BLaER1 (cell line): ENCODE data around the gene MN1.

ENCODE experiments used
- H3K27ac ChIP-seq: shearing (Covaris generic); formaldehyde crosslinking; 2 replicates; pipeline ENCODE4 v1.8.1; 2022
- H3K27me3 ChIP-seq: shearing (Covaris generic); formaldehyde crosslinking; 2 replicates; pipeline ENCODE4 v1.8.1; 2022
- H3K36me3 ChIP-seq: shearing (Covaris generic); formaldehyde crosslinking; 2 replicates; pipeline ENCODE4 v1.8.1; 2022
- H3K4me1 ChIP-seq: shearing (Covaris generic); formaldehyde crosslinking; 2 replicates; pipeline ENCODE4 v1.8.1; 2022
- H3K4me2 ChIP-seq: shearing (Covaris generic); formaldehyde crosslinking; 2 replicates; pipeline ENCODE4 v1.8.1; 2022
- H3K4me3 ChIP-seq: shearing (Covaris generic); formaldehyde crosslinking; 2 replicates; pipeline ENCODE4 v1.8.1; 2022
- H3K9ac ChIP-seq: shearing (Covaris generic); formaldehyde crosslinking; 2 replicates; pipeline ENCODE4 v1.8.1; 2022
- H3K9me3 ChIP-seq: shearing (Covaris generic); formaldehyde crosslinking; 2 replicates; pipeline ENCODE4 v1.8.1; 2022
- H4K20me1 ChIP-seq: shearing (Covaris generic); formaldehyde crosslinking; 2 replicates; pipeline ENCODE4 v1.8.1; 2022
- Cebpa-rat ChIP-seq: shearing (Covaris generic); IDR thresholded peaks from 2 replicates; pipeline ENCODE4 v1.8.1; 2022

MN1 gene

DNA sequence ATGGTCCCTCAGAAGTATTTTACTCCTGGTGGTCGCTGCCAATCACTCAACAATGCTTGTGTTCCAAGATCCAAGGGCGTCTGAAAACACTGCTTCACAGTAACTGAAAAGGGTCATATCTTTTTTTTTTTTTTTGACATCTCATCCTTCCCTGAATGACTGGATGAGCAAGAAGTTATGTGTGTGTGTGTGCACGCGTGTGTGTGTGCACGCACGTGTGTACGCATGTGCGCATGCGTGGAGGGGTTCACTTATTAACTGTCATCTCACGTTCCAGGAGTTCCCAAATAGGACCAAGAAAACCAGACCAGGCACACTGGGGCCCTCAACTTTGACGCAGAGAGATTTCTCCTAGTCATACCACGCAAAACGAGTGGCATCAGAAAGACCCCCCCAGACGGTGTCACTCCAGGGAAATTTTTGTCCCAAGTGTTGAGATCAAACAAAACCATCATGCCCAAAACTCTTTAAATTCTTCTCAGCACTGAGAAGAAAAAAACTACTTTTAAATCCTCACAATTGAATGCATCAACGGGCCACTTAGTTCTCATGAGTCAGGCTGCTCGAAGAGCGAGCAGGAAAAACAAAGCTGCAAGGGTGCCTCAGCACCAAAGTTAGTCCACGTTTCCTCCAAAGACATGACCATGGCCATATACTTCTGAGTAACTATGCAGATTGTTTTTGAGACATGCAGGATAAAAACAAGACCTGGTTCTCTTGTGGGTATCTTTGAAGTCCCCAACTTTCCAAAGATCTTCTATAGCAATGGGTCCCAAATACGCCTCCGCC lies 12.9 kb downstream of the MN1 start:
- no peaks in the 10 kb centered on the region for H3K27me3 ChIP-seq
- H3K9ac ChIP-seq: no peak overlapping the region
- no peak overlapping the region for H3K27ac ChIP-seq
- H3K4me2 ChIP-seq: no peak overlapping the region
- no peak for TF ChIP-seq Cebpa-rat
- H4K20me1 ChIP-seq: peaks cover 28% of the 10 kb centered on the region; the same call in 1 of the 2 replicates
- H3K36me3 ChIP-seq: no peaks in the 10 kb centered on the region
- H3K4me3 ChIP-seq: no peak overlapping the region
- H3K9me3 ChIP-seq: no peaks in the 10 kb centered on the region
- peaks cover 16% of the 10 kb centered on the region for H3K4me1 ChIP-seq

DNA sequence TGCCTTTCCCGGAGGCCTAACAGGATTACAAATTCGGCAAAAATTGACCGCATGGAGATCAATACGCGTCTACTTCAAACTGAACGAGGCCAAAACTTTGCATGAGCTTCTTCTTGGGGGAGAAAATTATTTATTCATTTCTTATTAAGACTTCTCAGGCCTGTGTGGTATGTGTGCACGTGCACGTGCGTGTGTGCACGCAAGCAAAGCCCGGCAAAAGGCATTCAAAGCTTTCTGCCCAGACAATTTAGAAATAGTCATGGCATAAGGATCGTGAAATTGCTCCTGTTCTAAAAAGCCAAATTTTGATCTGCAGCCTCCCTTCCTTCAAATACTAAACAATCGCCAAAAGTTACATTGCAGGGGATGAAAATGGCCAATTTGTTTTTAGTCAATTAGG lies 14.6 kb downstream of the MN1 start:
- Histone ChIP-seq H3K27me3 (no peaks in the 10 kb centered on the region), H3K4me3 (no peak overlapping the region), H3K4me2 (no peak overlapping the region), H4K20me1 (peaks cover 29% of the 10 kb centered on the region; the same call in 1 of the 2 replicates), H3K9ac (no peak overlapping the region), H3K27ac (no peak overlapping the region), H3K9me3 (no peaks in the 10 kb centered on the region), H3K36me3 (no peaks in the 10 kb centered on the region), H3K4me1 (peaks cover 16% of the 10 kb centered on the region)
- TF ChIP-seq Cebpa-rat: no peak

DNA sequence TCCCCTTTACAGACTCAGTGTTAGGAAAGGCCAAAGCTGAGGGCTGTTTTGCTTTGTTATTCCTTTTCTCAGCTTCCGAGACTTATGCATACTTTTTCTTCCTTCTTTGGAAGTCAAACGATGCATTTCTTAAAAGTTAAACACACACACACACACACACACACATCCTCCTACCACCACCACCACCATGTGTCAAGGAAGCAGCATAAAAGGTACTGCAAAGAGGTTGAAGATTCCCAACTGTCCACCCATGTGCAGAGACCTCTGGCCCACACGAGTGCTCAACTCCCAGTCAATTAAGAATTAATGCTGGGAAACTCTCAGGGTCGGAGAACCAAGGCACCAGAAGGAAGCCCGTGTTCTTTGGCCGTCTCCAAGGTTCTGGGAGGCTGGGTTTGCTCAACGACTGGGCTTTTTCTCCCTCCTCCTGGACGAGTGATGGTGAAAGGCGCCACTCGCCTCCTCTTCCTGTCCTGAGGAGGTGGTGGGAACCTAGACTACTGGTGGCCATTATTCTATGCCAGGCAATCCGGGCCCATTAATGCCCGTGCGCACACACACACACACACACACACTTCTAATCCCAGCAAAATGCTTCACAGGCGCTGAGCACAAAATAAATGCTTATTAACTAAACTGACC lies 15.1 kb downstream of the MN1 start:
- H4K20me1 ChIP-seq: peaks cover 29% of the 10 kb centered on the region; the same call in 1 of the 2 replicates
- no peaks in the 10 kb centered on the region for H3K9me3 ChIP-seq
- H3K27ac ChIP-seq: no peak overlapping the region
- TF ChIP-seq Cebpa-rat: no peak
- no peak overlapping the region for H3K4me3 ChIP-seq
- no peaks in the 10 kb centered on the region for H3K27me3 ChIP-seq
- peaks cover 12% of the 10 kb centered on the region for H3K4me1 ChIP-seq
- H3K4me2 ChIP-seq: peak overlapping the region; percentile 7; the same call in 1 of the 2 replicates
- no peak overlapping the region for H3K9ac ChIP-seq
- H3K36me3 ChIP-seq: no peaks in the 10 kb centered on the region

DNA sequence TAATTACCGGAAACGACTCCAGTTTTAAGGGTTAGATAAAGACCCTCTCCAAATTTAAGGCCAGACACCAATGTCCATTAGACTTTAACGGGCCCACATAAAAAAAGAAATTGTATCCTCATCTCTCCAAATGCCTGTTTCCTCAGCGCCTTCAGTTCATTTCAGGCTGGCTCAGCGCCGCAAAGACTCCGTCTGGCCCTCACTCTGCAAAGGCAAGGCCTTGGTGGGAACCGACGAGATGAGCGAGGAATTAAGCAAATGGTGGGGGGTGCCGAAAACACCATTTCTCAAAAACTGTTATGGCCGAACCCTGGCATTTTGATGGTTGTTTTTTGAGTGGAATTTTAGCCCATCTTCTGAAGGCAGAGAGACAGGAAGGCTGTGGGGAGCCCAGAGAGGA lies 15.7 kb downstream of the MN1 start:
- Histone ChIP-seq H3K27ac (no peak overlapping the region), H3K4me1 (peaks cover 6% of the 10 kb centered on the region), H3K9ac (no peak overlapping the region), H3K4me3 (no peak overlapping the region), H4K20me1 (peaks cover 29% of the 10 kb centered on the region; the same call in 1 of the 2 replicates), H3K4me2 (peak overlapping the region; percentile 7; the same call in 1 of the 2 replicates), H3K27me3 (no peaks in the 10 kb centered on the region), H3K36me3 (no peaks in the 10 kb centered on the region), H3K9me3 (no peaks in the 10 kb centered on the region)
- no peak for TF ChIP-seq Cebpa-rat

DNA sequence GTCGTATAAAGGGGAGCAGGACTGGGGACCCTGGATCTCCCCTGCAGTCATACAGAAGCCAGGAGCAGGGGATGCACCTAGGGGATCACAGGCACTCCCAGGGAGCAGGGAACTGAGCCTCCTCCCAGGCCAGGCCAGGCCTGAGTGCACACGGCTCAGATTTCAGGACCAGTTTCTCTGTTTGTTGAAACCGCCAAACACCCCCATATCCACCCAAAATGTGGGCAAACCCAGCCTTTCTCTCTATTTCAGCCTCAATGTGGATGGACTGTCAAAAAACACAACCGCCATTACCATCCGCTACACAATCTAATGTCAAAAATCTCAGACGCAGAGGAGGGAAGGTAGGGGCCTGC lies 17.5 kb downstream of the MN1 start:
- no peak for TF ChIP-seq Cebpa-rat
- Histone ChIP-seq H4K20me1 (peaks cover 17% of the 10 kb centered on the region; the same call in 1 of the 2 replicates), H3K4me2 (no peak overlapping the region), H3K4me1 (no peaks in the 10 kb centered on the region), H3K36me3 (no peaks in the 10 kb centered on the region), H3K4me3 (no peak overlapping the region), H3K27me3 (no peaks in the 10 kb centered on the region), H3K9ac (no peak overlapping the region), H3K9me3 (no peaks in the 10 kb centered on the region), H3K27ac (no peak overlapping the region)

DNA sequence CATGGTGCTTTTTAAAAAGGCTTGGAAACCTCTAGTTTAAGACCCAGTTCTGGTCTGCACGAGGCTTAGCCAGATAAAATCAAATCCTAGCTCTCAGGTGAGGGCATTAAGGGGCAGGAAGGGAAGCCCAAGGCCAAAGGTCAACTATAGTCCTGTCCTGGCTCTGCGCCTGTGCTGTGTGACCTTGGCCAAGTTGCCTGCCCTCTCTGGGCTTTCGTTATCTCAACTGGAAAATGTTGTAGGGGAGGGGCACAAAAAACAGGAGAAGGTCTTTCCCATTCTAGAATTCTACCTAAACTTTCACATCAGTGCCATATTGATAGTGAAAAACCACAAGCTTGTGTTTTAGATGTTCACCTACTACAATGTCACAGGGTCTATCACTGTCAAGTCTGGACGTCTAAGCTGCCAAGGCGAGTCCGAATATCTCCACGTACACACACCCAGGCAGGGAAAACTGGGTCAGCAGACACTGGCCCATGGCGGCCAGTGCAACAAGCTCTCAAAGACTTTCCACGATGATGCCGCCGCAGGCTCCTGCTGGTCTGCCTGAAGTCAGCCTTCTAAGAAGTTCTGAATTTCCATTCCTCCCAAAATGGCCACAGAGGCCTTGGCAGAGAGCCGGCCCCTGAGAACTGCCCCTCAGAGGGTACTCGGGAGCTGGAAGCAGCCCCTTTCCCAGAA lies 18.0 kb downstream of the MN1 start:
- H3K4me1 ChIP-seq: no peaks in the 10 kb centered on the region
- no peak overlapping the region for H3K4me2 ChIP-seq
- H3K9ac ChIP-seq: no peak overlapping the region
- peaks cover 15% of the 10 kb centered on the region; the same call in 1 of the 2 replicates for H4K20me1 ChIP-seq
- no peak overlapping the region for H3K27ac ChIP-seq
- H3K36me3 ChIP-seq: no peaks in the 10 kb centered on the region
- H3K9me3 ChIP-seq: no peaks in the 10 kb centered on the region
- no peak overlapping the region for H3K4me3 ChIP-seq
- TF ChIP-seq Cebpa-rat: no peak
- H3K27me3 ChIP-seq: no peaks in the 10 kb centered on the region

DNA sequence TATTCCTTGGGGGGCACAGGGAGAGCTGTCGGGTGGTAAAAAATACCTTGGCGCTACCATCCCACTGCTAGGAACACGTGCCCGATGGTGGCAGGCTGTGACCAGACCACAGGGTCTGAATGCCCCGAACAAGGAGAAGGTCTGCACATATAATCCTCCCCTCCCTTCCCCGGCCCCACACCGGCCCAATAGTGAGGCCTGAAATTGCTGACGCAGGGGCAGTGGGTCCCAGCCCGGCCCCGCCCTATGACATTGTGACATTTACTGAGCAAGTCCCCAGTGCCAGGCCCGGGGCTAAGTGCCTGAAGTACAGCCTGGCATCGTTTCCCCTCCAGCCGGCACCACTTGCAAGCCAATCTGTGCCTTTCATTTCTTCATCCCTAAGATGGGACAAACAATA lies 19.5 kb downstream of the MN1 start:
- H3K4me1 ChIP-seq: peaks cover 2% of the 10 kb centered on the region; the same call in 1 of the 2 replicates
- H3K36me3 ChIP-seq: no peaks in the 10 kb centered on the region
- H3K27ac ChIP-seq: no peak overlapping the region
- no peak overlapping the region for H3K4me3 ChIP-seq
- no peaks in the 10 kb centered on the region for H3K9me3 ChIP-seq
- peaks cover 13% of the 10 kb centered on the region; the same call in 1 of the 2 replicates for H4K20me1 ChIP-seq
- H3K4me2 ChIP-seq: no peak overlapping the region
- no peak overlapping the region for H3K9ac ChIP-seq
- H3K27me3 ChIP-seq: no peaks in the 10 kb centered on the region
- no peak for TF ChIP-seq Cebpa-rat

DNA sequence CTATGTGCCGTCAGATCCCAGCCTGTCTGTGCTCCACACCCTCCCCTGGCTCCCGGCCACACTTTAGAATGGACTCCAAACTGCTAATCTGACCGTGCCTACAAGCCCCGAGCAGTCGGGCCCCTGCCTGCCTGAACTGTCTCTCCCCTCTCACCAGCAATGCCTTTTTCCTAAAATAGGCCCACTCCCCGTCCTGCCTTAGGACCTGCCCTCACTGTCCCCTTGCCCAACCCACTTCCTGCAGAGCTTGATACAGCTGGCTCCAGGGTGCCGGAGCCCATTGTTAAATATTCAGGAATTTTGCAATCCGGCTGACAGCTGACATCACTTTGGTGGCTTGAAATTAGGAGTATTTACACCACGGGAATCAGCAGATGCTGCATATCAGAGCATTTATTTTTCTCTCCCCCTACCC lies 21.4 kb downstream of the MN1 start:
- no peaks in the 10 kb centered on the region for H3K36me3 ChIP-seq
- no peak overlapping the region for H3K4me3 ChIP-seq
- no peak for TF ChIP-seq Cebpa-rat

DNA sequence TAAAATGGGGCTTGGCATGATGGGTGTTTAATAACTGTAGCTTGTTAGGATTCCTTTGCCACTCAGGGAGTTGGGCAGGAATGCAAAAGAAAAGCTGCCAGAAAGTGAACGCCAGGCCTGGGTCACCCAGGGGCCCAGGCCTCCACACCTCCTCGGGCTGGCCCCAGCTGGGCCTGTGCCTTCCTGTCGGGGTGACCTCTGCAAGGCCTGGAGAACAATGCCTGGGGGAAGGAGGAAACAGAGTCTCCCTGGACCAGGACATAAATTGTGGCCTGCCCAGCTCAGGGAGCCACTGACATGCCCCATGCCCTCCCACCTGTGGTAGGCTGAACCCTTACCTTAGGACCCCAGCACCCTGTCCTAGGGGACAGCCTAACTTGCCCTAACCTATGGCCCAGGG lies 21.9 kb downstream of the MN1 start:
- Histone ChIP-seq H3K9me3 (no peaks in the 10 kb centered on the region), H3K27ac (no peak overlapping the region), H3K4me3 (no peak overlapping the region), H3K4me1 (peaks cover 26% of the 10 kb centered on the region), H3K36me3 (no peaks in the 10 kb centered on the region), H4K20me1 (peaks cover 6% of the 10 kb centered on the region; the same call in 1 of the 2 replicates), H3K27me3 (no peaks in the 10 kb centered on the region), H3K4me2 (no peak overlapping the region), H3K9ac (no peak overlapping the region)
- no peak for TF ChIP-seq Cebpa-rat

More for the DNA sequence above, 21.4 kb downstream of the MN1 start:
- Histone ChIP-seq H4K20me1 (peaks cover 6% of the 10 kb centered on the region; the same call in 1 of the 2 replicates), H3K4me1 (peaks cover 21% of the 10 kb centered on the region), H3K27ac (no peak overlapping the region), H3K9me3 (no peaks in the 10 kb centered on the region), H3K4me2 (no peak overlapping the region), H3K27me3 (no peaks in the 10 kb centered on the region), H3K9ac (no peak overlapping the region)
